OCI-LY7 (cell line): ENCODE measurements around the gene MPZL3.

Experiments
- CTCF ChIP-seq: fragments of 200-600 bp; sonication (generic); conservative IDR thresholded peaks from 2 replicates; pipeline ENCODE4 v1.5.1; 2014; ENCODE audit warnings: mild to moderate bottlenecking, antibody characterized with exemption, low read length, moderate library complexity, mixed read lengths
- EZH2phosphoT487 ChIP-seq: fragments of 200-600 bp; sonication (generic); IDR thresholded peaks from 2 replicates; pipeline ENCODE4 v1.6.1; 2018; ENCODE audit warnings: low read depth, borderline replicate concordance, mild to moderate bottlenecking, mixed run types, antibody characterized with exemption, low read length, moderate library complexity, mixed read lengths

GRCh38 chr11:118176778-118177134 lies 75.4 kb downstream of the MPZL3 start:
- TF ChIP-seq CTCF (no peak), EZH2phosphoT487 (no peak)
